ENCODE measurements around the gene PPTC7.

Gene PPTC7

GRCh38 chr12:110543252-110543959, 39.7 kb downstream of the PPTC7 start (continued):
- TF ChIP-seq TSHZ1 (tag by site-specific recombination; IDR thresholded peaks at IDR 0.05; ENCODE audit: borderline replicate concordance): peak; percentile 7; the same call in 1 of the 2 replicates
- TF ChIP-seq ZNF514 (tag by site-specific recombination; IDR thresholded peaks at IDR 0.05): no peak
- TF ChIP-seq ZSCAN16 (tag by site-specific recombination; IDR thresholded peaks at IDR 0.05): peak; percentile 56; the same call in 1 of the 2 replicates
- no peak for TF ChIP-seq ZNF302 (tag by site-specific recombination; IDR thresholded peaks at IDR 0.05; ENCODE audit: low read depth)
- peak; percentile 75 for TF ChIP-seq PATZ1 (tag by site-specific recombination; IDR thresholded peaks at IDR 0.05)
- TF ChIP-seq ZNF121 (tag by site-specific recombination; IDR thresholded peaks at IDR 0.05): no peak
- no peak for TF ChIP-seq ZNF169 (tag by site-specific recombination; IDR thresholded peaks at IDR 0.05)
- TF ChIP-seq EGR2 (tag by site-specific recombination; IDR thresholded peaks at IDR 0.05; ENCODE audit: low read depth): no peak
- no peak for TF ChIP-seq ZNF626 (tag by site-specific recombination; IDR thresholded peaks at IDR 0.05)
- no peak; the same call in 1 of the 2 replicates for TF ChIP-seq ZNF394 (tag by site-specific recombination; IDR thresholded peaks at IDR 0.05; ENCODE audit: borderline replicate concordance)
- peak; percentile 59; the same call in 1 of the 2 replicates for TF ChIP-seq IKZF3 (tag by site-specific recombination; IDR thresholded peaks at IDR 0.05)
- TF ChIP-seq PRDM4 (tag by site-specific recombination; IDR thresholded peaks at IDR 0.05): no peak; the same call in 1 of the 2 replicates
- peak; percentile 91 for TF ChIP-seq ZNF449 (tag by site-specific recombination; IDR thresholded peaks at IDR 0.05)
- TF ChIP-seq PRDM2 (tag by site-specific recombination; IDR thresholded peaks at IDR 0.05; ENCODE audit: borderline replicate concordance): no peak
- TF ChIP-seq TCF7L2 (IDR thresholded peaks at IDR 0.05; ENCODE audit: borderline replicate concordance, low read depth, low read length): no peak
- TF ChIP-seq ZSCAN30 (tag by site-specific recombination; IDR thresholded peaks at IDR 0.05): peak; percentile 71; the same call in 1 of the 2 replicates
- no peak for TF ChIP-seq REPIN1 (tag by site-specific recombination; IDR thresholded peaks at IDR 0.05; ENCODE audit: low read depth)
- TF ChIP-seq ZFP69B (tag by site-specific recombination; IDR thresholded peaks at IDR 0.05): no peak
